ENCODE results near the gene INPP4B. TPM values are rescaled to one million over a fixed set of nuclear protein-coding genes. Genes with fewer than 3 reads are reported as not detected.

INPP4B gene
- total and polyA plus RNA-seq, 2 donors (not counting 1 experiment from before 2014, with no cell fraction given): 0.03 TPM; not detected in 1

DNA sequence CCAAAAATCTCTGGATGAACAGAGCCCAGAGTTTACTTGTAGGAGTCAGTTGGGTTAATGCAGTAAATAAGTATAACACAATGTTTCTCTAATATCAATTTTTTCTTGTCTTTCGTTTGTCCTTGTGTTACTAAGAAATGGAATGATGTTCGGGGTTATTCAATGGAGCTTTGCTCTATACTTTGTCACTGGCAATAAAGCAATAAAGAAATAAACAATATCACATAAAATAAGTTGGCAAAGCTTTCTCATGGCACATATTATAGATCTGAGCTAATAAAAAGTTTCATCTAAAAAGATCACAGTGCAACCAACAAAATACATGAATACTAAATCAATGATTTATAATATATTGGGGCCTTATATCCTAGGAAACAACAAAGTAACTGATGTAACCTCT lies 32.7 kb downstream of the INPP4B start:
- POLR2A ChIA-PET: no interaction called here
- no CpG with 5 or more reads among the region's 2 CpGs for WGBS (ENCODE audit: insufficient coverage)

GRCh38 chr4:142812091-142812490 lies 34.0 kb downstream of the INPP4B start:
- no peak overlapping the region for H3K4me2 ChIP-seq (replicated peaks; ENCODE audit: low read depth, low read length, poor library complexity, severe bottlenecking)
- ATAC-seq (ENCODE audit: low read depth): no peak
- intact Hi-C loops (cut with micrococcal nuclease): no loop called here
- no peaks in the 10 kb centered on the region for H4K20me1 ChIP-seq (ENCODE audit: control insufficient read depth, insufficient read depth, low read length, poor library complexity, severe bottlenecking)
- no peak overlapping the region for H3K27ac ChIP-seq (ENCODE audit: low read length in 2 of 2)
- H2AFZ ChIP-seq (ENCODE audit: insufficient read depth, low read depth, low read length, poor library complexity, severe bottlenecking): no peak overlapping the region
- no peaks in the 10 kb centered on the region for H3K9me3 ChIP-seq (ENCODE audit: control extremely low read depth in 1 of 3, control insufficient read depth in 2 of 3, insufficient read depth in 1 of 3, low read length in 2 of 3)
- Mint-ChIP-seq H3K27me3 (no peaks in the 10 kb centered on the region), H3K27ac (no peak overlapping the region), H3K9me3 (ENCODE audit: insufficient read depth) (no peaks in the 10 kb centered on the region), H3K4me1 (no peaks in the 10 kb centered on the region), H3K4me3 (no peak overlapping the region)
- CTCF ChIA-PET: no interaction called here
- H3K79me2 ChIP-seq (ENCODE audit: control insufficient read depth, insufficient read depth, low read length): no peaks in the 10 kb centered on the region
- no peak overlapping the region for H3K9ac ChIP-seq (ENCODE audit: low read length)
- no peak for TF ChIP-seq CTCF (IDR thresholded peaks at IDR 0.05)
- no peak for TF ChIP-seq EZH2 (IDR thresholded peaks at IDR 0.05; ENCODE audit: borderline replicate concordance, insufficient read depth, low read depth, low read length, poor library complexity, severe bottlenecking)
- no peaks in the 10 kb centered on the region for H3K27me3 ChIP-seq (replicated peaks in 1 of 4; ENCODE audit: control extremely low read depth in 1 of 4, control insufficient read depth in 3 of 4, insufficient read depth in 4 of 4, low read length in 3 of 4)
- H3K4me1 ChIP-seq (ENCODE audit: control insufficient read depth in 2 of 2, insufficient read depth in 2 of 2, low read length in 2 of 2): no peaks in the 10 kb centered on the region
- POLR2A ChIA-PET: no interaction called here
- no peaks in the 10 kb centered on the region for H3K36me3 ChIP-seq (replicated peaks in 1 of 2; ENCODE audit: control extremely low read depth in 1 of 2, control insufficient read depth in 1 of 2, extremely low read depth in 1 of 2, insufficient read depth in 2 of 2, low read length in 1 of 2)
- no peak overlapping the region for H3K4me3 ChIP-seq (ENCODE audit: control extremely low read depth in 1 of 5, extremely low read depth in 1 of 5, insufficient read depth in 1 of 5, low read depth in 2 of 5, low read length in 4 of 5)
- no peak for DNase-seq

More for the DNA sequence above, 32.7 kb downstream of the INPP4B start:
- Mint-ChIP-seq H3K4me1 (no peaks in the 10 kb centered on the region), H3K4me3 (no peak overlapping the region), H3K27me3 (no peaks in the 10 kb centered on the region), H3K27ac (no peak overlapping the region), H3K9me3 (ENCODE audit: insufficient read depth) (no peaks in the 10 kb centered on the region)
- no peaks in the 10 kb centered on the region for H3K9me3 ChIP-seq (ENCODE audit: control extremely low read depth in 1 of 3, control insufficient read depth in 2 of 3, insufficient read depth in 1 of 3, low read length in 2 of 3)
- no peaks in the 10 kb centered on the region for H3K27me3 ChIP-seq (replicated peaks in 1 of 4; ENCODE audit: control extremely low read depth in 1 of 4, control insufficient read depth in 3 of 4, insufficient read depth in 4 of 4, low read length in 3 of 4)
- intact Hi-C loops (cut with micrococcal nuclease): no loop called here
- ATAC-seq (ENCODE audit: low read depth) (no peak), DNase-seq (no peak)
- H3K9ac ChIP-seq (ENCODE audit: low read length): no peak overlapping the region
- CTCF ChIA-PET: no interaction called here
- H2AFZ ChIP-seq (ENCODE audit: insufficient read depth, low read depth, low read length, poor library complexity, severe bottlenecking): no peak overlapping the region
- no peak overlapping the region for H3K4me3 ChIP-seq (ENCODE audit: control extremely low read depth in 1 of 5, extremely low read depth in 1 of 5, insufficient read depth in 1 of 5, low read depth in 2 of 5, low read length in 4 of 5)
- no peaks in the 10 kb centered on the region for H3K4me1 ChIP-seq (ENCODE audit: control insufficient read depth in 2 of 2, insufficient read depth in 2 of 2, low read length in 2 of 2)
- no peaks in the 10 kb centered on the region for H3K79me2 ChIP-seq (ENCODE audit: control insufficient read depth, insufficient read depth, low read length)
- no peaks in the 10 kb centered on the region for H3K36me3 ChIP-seq (replicated peaks in 1 of 2; ENCODE audit: control extremely low read depth in 1 of 2, control insufficient read depth in 1 of 2, extremely low read depth in 1 of 2, insufficient read depth in 2 of 2, low read length in 1 of 2)
- TF ChIP-seq EZH2 (IDR thresholded peaks at IDR 0.05; ENCODE audit: borderline replicate concordance, insufficient read depth, low read depth, low read length, poor library complexity, severe bottlenecking): no peak
- TF ChIP-seq CTCF (IDR thresholded peaks at IDR 0.05): no peak
- H4K20me1 ChIP-seq (ENCODE audit: control insufficient read depth, insufficient read depth, low read length, poor library complexity, severe bottlenecking): no peaks in the 10 kb centered on the region
- H3K4me2 ChIP-seq (replicated peaks; ENCODE audit: low read depth, low read length, poor library complexity, severe bottlenecking): no peak overlapping the region
- no peak overlapping the region for H3K27ac ChIP-seq (ENCODE audit: low read length in 2 of 2)

All from B cell (primary cell).